Measurements from ENCODE around the gene ACYP2.

Gene ACYP2

DNA sequence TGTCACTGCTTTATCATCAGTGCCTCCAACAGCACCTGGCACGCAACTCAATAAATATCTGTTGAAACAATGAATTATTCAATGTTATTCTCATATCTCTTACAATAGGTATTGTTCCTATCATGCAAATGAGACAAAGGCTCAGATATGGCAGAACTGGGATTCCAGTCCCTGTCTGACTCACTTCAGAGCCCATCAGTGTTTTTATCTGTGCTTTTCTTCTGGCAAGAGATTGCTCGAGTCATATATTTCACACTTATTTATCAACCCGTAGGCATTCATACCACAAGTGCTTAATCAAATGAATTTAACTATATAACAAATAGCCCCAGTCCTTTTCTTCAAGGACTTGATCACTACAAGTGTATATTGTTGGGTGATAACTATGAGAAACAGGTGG is 217.0 kb downstream of the ACYP2 start:
- TF ChIP-seq TAF1 (IDR thresholded peaks at IDR 0.05; ENCODE audit: borderline replicate concordance, insufficient read depth, low read length) (no peak), SIN3A (IDR thresholded peaks at IDR 0.05; ENCODE audit: borderline replicate concordance, insufficient read depth, low read length) (no peak), POLR2AphosphoS5 (IDR thresholded peaks at IDR 0.05; ENCODE audit: low read depth, low read length) (no peak)

- TF ChIP-seq FOXP2 (optimal IDR thresholded peaks at IDR 0.05; ENCODE audit: borderline replicate concordance, extremely low read depth, extremely low read length, insufficient read depth), result no peak
- no peak for TF ChIP-seq POLR2AphosphoS5 (IDR thresholded peaks at IDR 0.05; ENCODE audit: low read depth, low read length)
- TF ChIP-seq, protein P1, sequence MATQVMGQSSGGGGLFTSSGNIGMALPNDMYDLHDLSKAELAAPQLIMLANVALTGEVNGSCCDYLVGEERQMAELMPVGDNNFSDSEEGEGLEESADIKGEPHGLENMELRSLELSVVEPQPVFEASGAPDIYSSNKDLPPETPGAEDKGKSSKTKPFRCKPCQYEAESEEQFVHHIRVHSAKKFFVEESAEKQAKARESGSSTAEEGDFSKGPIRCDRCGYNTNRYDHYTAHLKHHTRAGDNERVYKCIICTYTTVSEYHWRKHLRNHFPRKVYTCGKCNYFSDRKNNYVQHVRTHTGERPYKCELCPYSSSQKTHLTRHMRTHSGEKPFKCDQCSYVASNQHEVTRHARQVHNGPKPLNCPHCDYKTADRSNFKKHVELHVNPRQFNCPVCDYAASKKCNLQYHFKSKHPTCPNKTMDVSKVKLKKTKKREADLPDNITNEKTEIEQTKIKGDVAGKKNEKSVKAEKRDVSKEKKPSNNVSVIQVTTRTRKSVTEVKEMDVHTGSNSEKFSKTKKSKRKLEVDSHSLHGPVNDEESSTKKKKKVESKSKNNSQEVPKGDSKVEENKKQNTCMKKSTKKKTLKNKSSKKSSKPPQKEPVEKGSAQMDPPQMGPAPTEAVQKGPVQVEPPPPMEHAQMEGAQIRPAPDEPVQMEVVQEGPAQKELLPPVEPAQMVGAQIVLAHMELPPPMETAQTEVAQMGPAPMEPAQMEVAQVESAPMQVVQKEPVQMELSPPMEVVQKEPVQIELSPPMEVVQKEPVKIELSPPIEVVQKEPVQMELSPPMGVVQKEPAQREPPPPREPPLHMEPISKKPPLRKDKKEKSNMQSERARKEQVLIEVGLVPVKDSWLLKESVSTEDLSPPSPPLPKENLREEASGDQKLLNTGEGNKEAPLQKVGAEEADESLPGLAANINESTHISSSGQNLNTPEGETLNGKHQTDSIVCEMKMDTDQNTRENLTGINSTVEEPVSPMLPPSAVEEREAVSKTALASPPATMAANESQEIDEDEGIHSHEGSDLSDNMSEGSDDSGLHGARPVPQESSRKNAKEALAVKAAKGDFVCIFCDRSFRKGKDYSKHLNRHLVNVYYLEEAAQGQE (IDR thresholded peaks at IDR 0.05; ENCODE audit: insufficient read depth in 1 of 2, low read depth in 2 of 2, low read length in 2 of 2), result no peak
- TF ChIP-seq SIN3A (IDR thresholded peaks at IDR 0.05; ENCODE audit: borderline replicate concordance, insufficient read depth, low read length), result no peak
- no peak for TF ChIP-seq TAF1 (IDR thresholded peaks at IDR 0.05; ENCODE audit: borderline replicate concordance, insufficient read depth, low read length)
Observed at GRCh38 chr2:54336136-54336976, 220.9 kb downstream of the ACYP2 start.

DNA sequence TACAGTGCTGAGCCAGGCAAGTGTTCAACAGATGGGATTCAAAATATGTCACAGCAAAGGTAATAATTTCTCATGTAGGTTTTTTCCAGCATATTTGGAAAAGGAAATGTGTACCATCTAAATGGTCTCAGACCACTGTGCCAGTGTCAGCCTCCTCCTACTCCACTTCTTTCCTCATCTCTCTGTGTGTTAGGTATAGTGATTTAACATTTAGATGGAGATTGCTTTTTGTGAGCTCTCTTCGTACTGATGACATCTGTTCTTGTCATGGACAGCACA is 221.5 kb downstream of the ACYP2 start:
- TF ChIP-seq FOXP2 (optimal IDR thresholded peaks at IDR 0.05; ENCODE audit: borderline replicate concordance, extremely low read depth, extremely low read length, insufficient read depth) (no peak), SIN3A (IDR thresholded peaks at IDR 0.05; ENCODE audit: borderline replicate concordance, insufficient read depth, low read length) (no peak), POLR2AphosphoS5 (IDR thresholded peaks at IDR 0.05; ENCODE audit: low read depth, low read length) (no peak), TAF1 (IDR thresholded peaks at IDR 0.05; ENCODE audit: borderline replicate concordance, insufficient read depth, low read length) (no peak)
- TF ChIP-seq, protein P1 (IDR thresholded peaks at IDR 0.05; ENCODE audit: insufficient read depth in 1 of 2, low read depth in 2 of 2, low read length in 2 of 2), result no peak

DNA sequence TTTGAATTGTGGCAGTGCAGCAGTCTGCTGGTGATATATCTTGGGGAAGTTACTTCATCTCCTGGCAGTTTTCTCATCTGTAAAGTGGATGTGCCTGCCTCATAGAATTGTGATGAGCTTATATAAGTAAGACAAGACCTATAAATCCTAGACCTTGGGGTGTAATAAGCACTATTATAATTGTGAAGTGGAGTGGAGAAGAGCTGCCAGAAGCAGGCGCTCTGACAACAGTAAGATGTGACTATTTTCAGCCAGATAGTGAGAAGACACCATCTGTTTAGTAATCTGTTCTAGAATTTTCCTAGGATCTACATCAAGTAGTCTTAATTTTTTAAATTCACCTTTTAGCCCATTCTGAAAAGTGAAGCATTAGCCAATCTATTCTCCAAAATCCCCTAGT is 226.2 kb downstream of the ACYP2 start:
- TF ChIP-seq, protein P1 (IDR thresholded peaks at IDR 0.05; ENCODE audit: insufficient read depth in 1 of 2, low read depth in 2 of 2, low read length in 2 of 2), result no peak
- TF ChIP-seq FOXP2 (optimal IDR thresholded peaks at IDR 0.05; ENCODE audit: borderline replicate concordance, extremely low read depth, extremely low read length, insufficient read depth) (no peak), POLR2AphosphoS5 (IDR thresholded peaks at IDR 0.05; ENCODE audit: low read depth, low read length) (no peak), TAF1 (IDR thresholded peaks at IDR 0.05; ENCODE audit: borderline replicate concordance, insufficient read depth, low read length) (no peak), SIN3A (IDR thresholded peaks at IDR 0.05; ENCODE audit: borderline replicate concordance, insufficient read depth, low read length) (no peak)

DNA sequence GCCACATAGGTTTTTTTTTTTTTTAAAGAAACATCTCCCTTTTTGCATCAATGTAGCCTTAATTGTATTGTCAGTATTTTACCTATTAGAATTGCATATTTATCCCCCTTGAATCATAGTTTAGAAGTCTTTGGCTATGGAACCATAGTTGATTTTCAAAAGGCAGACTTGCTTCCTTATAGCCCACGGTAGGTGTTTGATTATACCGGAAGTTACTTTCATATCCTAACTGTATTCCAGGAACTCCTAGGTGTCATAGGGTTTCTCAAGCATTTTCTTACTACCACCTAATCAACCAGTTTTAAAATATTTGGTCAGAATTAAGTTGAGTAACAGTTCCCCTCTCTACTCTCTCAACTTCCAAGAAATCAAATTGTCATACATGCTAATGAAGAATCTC is 227.2 kb downstream of the ACYP2 start:
- TF ChIP-seq POLR2AphosphoS5 (IDR thresholded peaks at IDR 0.05; ENCODE audit: low read depth, low read length) (no peak), TAF1 (IDR thresholded peaks at IDR 0.05; ENCODE audit: borderline replicate concordance, insufficient read depth, low read length) (no peak), SIN3A (IDR thresholded peaks at IDR 0.05; ENCODE audit: borderline replicate concordance, insufficient read depth, low read length) (no peak), FOXP2 (optimal IDR thresholded peaks at IDR 0.05; ENCODE audit: borderline replicate concordance, extremely low read depth, extremely low read length, insufficient read depth) (no peak)
- TF ChIP-seq, protein P1 (IDR thresholded peaks at IDR 0.05; ENCODE audit: insufficient read depth in 1 of 2, low read depth in 2 of 2, low read length in 2 of 2), result no peak

All from PFSK-1 (cell line).